ENCODE data around the gene ASCC3.

DNA sequence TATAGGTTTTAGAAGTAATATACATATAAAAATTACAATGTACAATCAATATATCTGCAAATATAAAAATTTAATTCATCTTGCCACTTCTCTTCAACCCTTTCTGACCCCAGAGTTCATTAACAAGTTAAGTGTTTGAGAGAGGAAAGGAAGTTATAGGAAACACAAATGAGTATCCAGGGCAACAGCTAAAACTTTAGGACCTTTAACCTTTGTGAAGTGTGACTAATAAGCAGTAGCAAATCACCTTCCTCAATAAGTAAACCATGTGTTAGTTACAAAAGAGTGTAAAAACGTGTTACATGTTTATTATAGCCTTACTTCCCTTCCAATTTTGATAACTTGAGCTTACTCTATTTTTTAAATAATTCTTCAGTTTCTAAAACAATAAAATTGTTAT, 343.0 kb downstream of the ASCC3 start:
- TF ChIP-seq ZNF274 (IDR thresholded peaks at IDR 0.05; ENCODE audit: low read depth, low read length) (no peak), YY1 (IDR thresholded peaks at IDR 0.05; ENCODE audit: insufficient read depth, insufficient read length) (no peak)
